GM23338 (cell line): ENCODE results near the gene CELF4. TPM values are rescaled to one million over a fixed set of nuclear protein-coding genes. Genes with fewer than 3 reads are reported as not detected.

Source experiments
- ATAC-seq: fragments of 200-7000 bp; cut with Tn5 transposase; 3 replicates; pipeline ENCODE4 v1.9.1; 2020
- DNase-seq: peaks from one replicate; pipeline ENCODE4 v3.0.0-alpha.2; 2015; ENCODE audit warnings: low spot score
- H2AFZ ChIP-seq: fragments of 200-600 bp; sonication (generic); 2 replicates; pipeline ENCODE4 v1.8.0; 2016; ENCODE audit warnings: antibody characterized with exemption, mild to moderate bottlenecking, moderate library complexity
- H3F3A ChIP-seq: fragments of 200-600 bp; sonication (generic); replicated peaks from 2 replicates; pipeline ENCODE4 v1.8.0; 2017; ENCODE audit warnings: antibody characterized with exemption, mixed run types, low read depth
- H3K27ac ChIP-seq: fragments of 200-600 bp; sonication (generic); 2 replicates; pipeline ENCODE4 v1.6.1; 2016; ENCODE audit warnings: low read depth
- H3K27me3 ChIP-seq: fragments of 200-600 bp; sonication (generic); 2 replicates; pipeline ENCODE4 v1.8.0; 2016; ENCODE audit warnings: mild to moderate bottlenecking, mixed run types, moderate library complexity; ENCODE audit not compliant: insufficient read depth
- H3K36me3 ChIP-seq: fragments of 200-600 bp; sonication (generic); 2 replicates; pipeline ENCODE4 v1.8.0; 2016; ENCODE audit warnings: mild to moderate bottlenecking; ENCODE audit not compliant: insufficient read depth
- H3K4me1 ChIP-seq: fragments of 200-600 bp; sonication (generic); 2 replicates; pipeline ENCODE4 v1.8.0; 2016; ENCODE audit warnings: mild to moderate bottlenecking, moderate library complexity; ENCODE audit not compliant: insufficient read depth
- H3K4me2 ChIP-seq: fragments of 200-600 bp; sonication (generic); 2 replicates; pipeline ENCODE4 v1.7.1; 2017; ENCODE audit warnings: mixed run types
- H3K4me3 ChIP-seq: fragments of 200-600 bp; sonication (generic); 2 replicates; pipeline ENCODE4 v1.6.1; 2016; ENCODE audit warnings: mixed run types
- H3K79me2 ChIP-seq: fragments of 200-600 bp; sonication (generic); replicated peaks from 2 replicates; pipeline ENCODE4 v1.8.0; 2017; ENCODE audit warnings: mild to moderate bottlenecking; ENCODE audit not compliant: insufficient read depth
- H3K9me2 ChIP-seq: fragments of 200-600 bp; sonication (generic); 2 replicates; pipeline ENCODE4 v1.8.0; 2017; ENCODE audit not compliant: insufficient read depth
- H4K20me1 ChIP-seq: fragments of 200-600 bp; sonication (generic); replicated peaks from 2 replicates; pipeline ENCODE4 v1.8.0; 2017; ENCODE audit warnings: mild to moderate bottlenecking; ENCODE audit not compliant: insufficient read depth
- H3K27ac Mint-ChIP-seq: 2 replicates; pipeline ENCODE4 v1.8.0; 2020; ENCODE audit warnings: inconsistent platforms, mild to moderate bottlenecking, moderate library complexity, mixed read lengths
- H3K27me3 Mint-ChIP-seq: 3 replicates; pipeline ENCODE4 v1.8.0; 2022; ENCODE audit warnings: low read depth, mild to moderate bottlenecking, moderate library complexity, mixed read lengths, inconsistent platforms; ENCODE audit not compliant: insufficient read depth, poor library complexity
- H3K36me3 Mint-ChIP-seq: 3 replicates; pipeline ENCODE4 v1.8.0; 2021; ENCODE audit warnings: low read depth, mild to moderate bottlenecking, inconsistent platforms, moderate library complexity, mixed read lengths
- H3K4me1 Mint-ChIP-seq: 3 replicates; pipeline ENCODE4 v1.8.0; 2020; ENCODE audit warnings: mild to moderate bottlenecking, inconsistent platforms, mixed read lengths
- H3K4me3 Mint-ChIP-seq: 3 replicates; pipeline ENCODE4 v1.8.0; 2021; ENCODE audit warnings: moderate library complexity, mild to moderate bottlenecking, inconsistent platforms, mixed read lengths
- H3K9me3 Mint-ChIP-seq: 3 replicates; pipeline ENCODE4 v1.8.0; 2020; ENCODE audit warnings: moderate library complexity, mild to moderate bottlenecking, inconsistent platforms, mixed read lengths
- CREB1 ChIP-seq: fragments of 250-450 bp; sonication (Bioruptor Pico); IDR thresholded peaks from 2 replicates; pipeline ENCODE4 v1.5.0; 2020; ENCODE audit warnings: low read depth, mild to moderate bottlenecking, moderate library complexity
- CTCF ChIP-seq, 2 experiments: fragments of 200-600 bp in 1 of 2; sonication (generic) in 1 of 2; conservative IDR thresholded peaks; 2 replicates each; pipeline versions ENCODE4 v1.5.1 to v1.6.1; 2016 to 2017; ENCODE audit warnings: antibody characterized with exemption in 2 of 2, low read depth in 2 of 2, mild to moderate bottlenecking in 2 of 2, moderate library complexity in 1 of 2
- ETS1 ChIP-seq: IDR thresholded peaks from 2 replicates; pipeline ENCODE4 v1.6.1; 2016; ENCODE audit warnings: antibody characterized with exemption
- EZH2 ChIP-seq: fragments of 200-600 bp; sonication (generic); IDR thresholded peaks from one replicate; pipeline ENCODE4 v1.8.0; 2017; ENCODE audit warnings: antibody characterized with exemption, mild to moderate bottlenecking, low read depth; ENCODE audit not compliant: unreplicated experiment
- EZH2phosphoT487 ChIP-seq: fragments of 200-600 bp; sonication (generic); IDR thresholded peaks from one replicate; pipeline ENCODE4 v1.8.1; 2018; ENCODE audit warnings: antibody characterized with exemption; ENCODE audit not compliant: unreplicated experiment
- JUNB ChIP-seq: IDR thresholded peaks from one replicate; pipeline ENCODE4 v1.6.1; 2016; ENCODE audit warnings: antibody characterized with exemption; ENCODE audit not compliant: unreplicated experiment
- NANOG ChIP-seq: IDR thresholded peaks from 2 replicates; pipeline ENCODE4 v1.6.1; 2016; ENCODE audit warnings: antibody characterized with exemption, borderline replicate concordance
- POLR2AphosphoS5 ChIP-seq: IDR thresholded peaks from 2 replicates; pipeline ENCODE4 v1.6.1; 2016; ENCODE audit warnings: antibody characterized with exemption, low read depth
- STAT1 ChIP-seq: IDR thresholded peaks from one replicate; pipeline ENCODE4 v1.6.1; 2016; ENCODE audit warnings: antibody characterized with exemption; ENCODE audit not compliant: unreplicated experiment
- ZNF114 ChIP-seq: fragments of 250-450 bp; sonication (Bioruptor Pico); IDR thresholded peaks from 2 replicates; pipeline ENCODE4 v1.5.0; 2020; ENCODE audit warnings: mild to moderate bottlenecking, moderate library complexity
- ZNF331 ChIP-seq: fragments of 250-450 bp; sonication (Bioruptor Pico); IDR thresholded peaks from 2 replicates; pipeline ENCODE4 v1.5.0; 2020; ENCODE audit warnings: low read depth, mild to moderate bottlenecking, moderate library complexity
- ZNF462 ChIP-seq: fragments of 250-450 bp; sonication (Bioruptor Pico); IDR thresholded peaks from 2 replicates; pipeline ENCODE4 v1.5.0; 2020; ENCODE audit warnings: mild to moderate bottlenecking, moderate library complexity
- polyA plus RNA-seq: library from polyadenylated mRNA; unstranded; fragments of >200 nt; fragmentation: Nextera tagmentation; extraction: Ambion mirVana; gene quantifications from 2 replicates; pipeline ENCODE4 v1.2.1, GENCODE V29; 2016
- total RNA-seq: library from RNA; depleted of rRNA; stranded (reverse); fragments of >200 nt; shearing (Covaris generic); gene quantifications from 2 replicates; pipeline ENCODE4 v1.2.3, GENCODE V29; 2014
- TF ChIP-seq, protein P1 (sequence below): IDR thresholded peaks from one replicate; pipeline ENCODE4 v1.6.1; 2018; ENCODE audit warnings: antibody characterized with exemption; ENCODE audit not compliant: unreplicated experiment

CELF4 gene
- total and polyA plus RNA-seq, 2 experiments from 2014 or later = 2.6 to 6.7 TPM

GRCh38 chr18:37547196-37547827 lies 18.3 kb downstream of the CELF4 start:
- H3F3A ChIP-seq = no peaks in the 10 kb centered on the region
- H3K4me3 ChIP-seq = no peak overlapping the region
- Mint-ChIP-seq H3K9me3 (no peaks in the 10 kb centered on the region), H3K27ac (no peak overlapping the region), H3K36me3 (no peaks in the 10 kb centered on the region), H3K4me1 (no peaks in the 10 kb centered on the region; the same call in 2 of the 3 replicates), H3K4me3 (no peak overlapping the region), H3K27me3 (peaks cover 2% of the 10 kb centered on the region)
- H4K20me1 ChIP-seq = no peaks in the 10 kb centered on the region
- H3K79me2 ChIP-seq = no peaks in the 10 kb centered on the region
- no peak overlapping the region for H3K27ac ChIP-seq
- H3K27me3 ChIP-seq = no peaks in the 10 kb centered on the region
- no peaks in the 10 kb centered on the region for H3K36me3 ChIP-seq
- ATAC-seq (peak; percentile 38), DNase-seq (no peak)
- TF ChIP-seq CREB1 (no peak), POLR2AphosphoS5 (no peak), ZNF114 (CRISPR knock-in tag) (no peak), ZNF462 (CRISPR knock-in tag) (no peak), EZH2phosphoT487 (no peak), JUNB (no peak), EZH2 (no peak), ZNF331 (CRISPR knock-in tag) (no peak), NANOG (no peak), ETS1 (no peak), CTCF (conservative IDR thresholded peaks at IDR 0.05; ENCODE audit: low read depth in 2 of 2) (no peak), STAT1 (no peak)
- TF ChIP-seq, protein P1, sequence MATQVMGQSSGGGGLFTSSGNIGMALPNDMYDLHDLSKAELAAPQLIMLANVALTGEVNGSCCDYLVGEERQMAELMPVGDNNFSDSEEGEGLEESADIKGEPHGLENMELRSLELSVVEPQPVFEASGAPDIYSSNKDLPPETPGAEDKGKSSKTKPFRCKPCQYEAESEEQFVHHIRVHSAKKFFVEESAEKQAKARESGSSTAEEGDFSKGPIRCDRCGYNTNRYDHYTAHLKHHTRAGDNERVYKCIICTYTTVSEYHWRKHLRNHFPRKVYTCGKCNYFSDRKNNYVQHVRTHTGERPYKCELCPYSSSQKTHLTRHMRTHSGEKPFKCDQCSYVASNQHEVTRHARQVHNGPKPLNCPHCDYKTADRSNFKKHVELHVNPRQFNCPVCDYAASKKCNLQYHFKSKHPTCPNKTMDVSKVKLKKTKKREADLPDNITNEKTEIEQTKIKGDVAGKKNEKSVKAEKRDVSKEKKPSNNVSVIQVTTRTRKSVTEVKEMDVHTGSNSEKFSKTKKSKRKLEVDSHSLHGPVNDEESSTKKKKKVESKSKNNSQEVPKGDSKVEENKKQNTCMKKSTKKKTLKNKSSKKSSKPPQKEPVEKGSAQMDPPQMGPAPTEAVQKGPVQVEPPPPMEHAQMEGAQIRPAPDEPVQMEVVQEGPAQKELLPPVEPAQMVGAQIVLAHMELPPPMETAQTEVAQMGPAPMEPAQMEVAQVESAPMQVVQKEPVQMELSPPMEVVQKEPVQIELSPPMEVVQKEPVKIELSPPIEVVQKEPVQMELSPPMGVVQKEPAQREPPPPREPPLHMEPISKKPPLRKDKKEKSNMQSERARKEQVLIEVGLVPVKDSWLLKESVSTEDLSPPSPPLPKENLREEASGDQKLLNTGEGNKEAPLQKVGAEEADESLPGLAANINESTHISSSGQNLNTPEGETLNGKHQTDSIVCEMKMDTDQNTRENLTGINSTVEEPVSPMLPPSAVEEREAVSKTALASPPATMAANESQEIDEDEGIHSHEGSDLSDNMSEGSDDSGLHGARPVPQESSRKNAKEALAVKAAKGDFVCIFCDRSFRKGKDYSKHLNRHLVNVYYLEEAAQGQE = no peak
- H2AFZ ChIP-seq = no peak overlapping the region
- no peaks in the 10 kb centered on the region for H3K9me2 ChIP-seq
- H3K4me1 ChIP-seq = no peaks in the 10 kb centered on the region
- no peak overlapping the region for H3K4me2 ChIP-seq
